ENCODE results near the gene TEX51. TPM values are rescaled to one million over a fixed set of nuclear protein-coding genes. Genes with fewer than 3 reads are reported as not detected.

The TEX51 gene
- total and polyA plus RNA-seq, 2 of the 4 experiments (the other 2 are of a cell fraction): not detected

GRCh38 chr2:126935774-126936173, 37.1 kb downstream of the TEX51 start:
- Histone ChIP-seq H3K9ac (ENCODE audit: low read depth, low read length) (no peak overlapping the region), H2BK20ac (ENCODE audit: low read depth, low read length) (no peak overlapping the region), H3K79me1 (ENCODE audit: low read depth in 1 of 2, low read length in 2 of 2) (no peaks in the 10 kb centered on the region), H3K9me3 (ENCODE audit: control insufficient read depth, insufficient read depth, low read length) (no peaks in the 10 kb centered on the region), H2AK5ac (ENCODE audit: low read depth, low read length) (no peak overlapping the region), H3K4ac (ENCODE audit: low read depth, low read length) (no peak overlapping the region), H2AFZ (replicated peaks; ENCODE audit: low read length, poor library complexity) (no peak overlapping the region), H3K27ac (ENCODE audit: insufficient read depth, low read length) (no peak overlapping the region), H3K4me1 (ENCODE audit: control insufficient read depth, insufficient read depth, low read length) (no peaks in the 10 kb centered on the region), H2AK9ac (replicated peaks; ENCODE audit: low read depth, low read length, poor library complexity) (no peak overlapping the region), H2BK5ac (ENCODE audit: low read depth, low read length, poor library complexity, severe bottlenecking) (no peak overlapping the region), H3K4me3 (ENCODE audit: insufficient read depth, low read depth, low read length) (no peak overlapping the region), H3K27me3 (ENCODE audit: control insufficient read depth, insufficient read depth, low read length) (peaks cover 12% of the 10 kb centered on the region), H3K23ac (ENCODE audit: low read depth, low read length) (no peak overlapping the region), H3K4me2 (ENCODE audit: low read depth, low read length) (no peak overlapping the region), H2BK15ac (ENCODE audit: low read depth, low read length) (no peak overlapping the region), H4K20me1 (ENCODE audit: insufficient read depth, low read length) (no peaks in the 10 kb centered on the region), H3K9me1 (ENCODE audit: insufficient read depth, low read length) (no peaks in the 10 kb centered on the region), H4K91ac (ENCODE audit: insufficient read depth, low read depth, low read length) (no peak overlapping the region), H2BK120ac (ENCODE audit: low read depth, low read length) (no peak overlapping the region), H3K14ac (replicated peaks; ENCODE audit: low read depth, low read length) (no peak overlapping the region), H4K5ac (ENCODE audit: low read depth, low read length) (no peak overlapping the region), H4K8ac (ENCODE audit: low read depth in 2 of 2, low read length in 2 of 2) (no peak overlapping the region), H3K36me3 (ENCODE audit: control insufficient read depth, insufficient read depth, low read length) (no peaks in the 10 kb centered on the region), H3K18ac (ENCODE audit: low read depth, low read length) (no peak overlapping the region), H3K56ac (ENCODE audit: extremely low read depth, insufficient read depth, low read length) (no peak overlapping the region)
- BruUV-seq (replicated peaks): no TSS peak
- WGBS, 2 experiments (ENCODE audit: extremely low coverage in 2 of 2, insufficient read length in 1 of 2): no CpG with 5 or more reads among the region's 5 CpGs
- intact Hi-C loops (cut with micrococcal nuclease) (no loop called here), dilution Hi-C loops (cut with HindIII; ENCODE audit: low sequenced_read_pairs, unreplicated experiment) (no loop called here), in situ Hi-C loops (cut with MboI; ENCODE audit: low sequenced_read_pairs) (no loop called here)
- TF ChIP-seq RCOR1 (IDR thresholded peaks at IDR 0.05; ENCODE audit: insufficient replicate concordance, low read length) (no peak), CHD1 (IDR thresholded peaks at IDR 0.05; ENCODE audit: low read depth, low read length) (no peak), RFX5 (IDR thresholded peaks at IDR 0.05; ENCODE audit: low read depth, low read length) (no peak), NFE2L2 (IDR thresholded peaks at IDR 0.05; ENCODE audit: low read depth, low read length) (no peak)
- TF ChIP-seq, protein P1, sequence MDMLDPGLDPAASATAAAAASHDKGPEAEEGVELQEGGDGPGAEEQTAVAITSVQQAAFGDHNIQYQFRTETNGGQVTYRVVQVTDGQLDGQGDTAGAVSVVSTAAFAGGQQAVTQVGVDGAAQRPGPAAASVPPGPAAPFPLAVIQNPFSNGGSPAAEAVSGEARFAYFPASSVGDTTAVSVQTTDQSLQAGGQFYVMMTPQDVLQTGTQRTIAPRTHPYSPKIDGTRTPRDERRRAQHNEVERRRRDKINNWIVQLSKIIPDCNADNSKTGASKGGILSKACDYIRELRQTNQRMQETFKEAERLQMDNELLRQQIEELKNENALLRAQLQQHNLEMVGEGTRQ (IDR thresholded peaks at IDR 0.05; ENCODE audit: low read depth, low read length): no peak
- DNase-seq: no peak
- CTCF ChIA-PET: no interaction called here
- ATAC-seq (ENCODE audit: low read depth): no peak
- POLR2A ChIA-PET (ENCODE audit: unreplicated experiment): no interaction called here

All from IMR-90 (cell line).